LNCaP clone FGC (cell line): ENCODE measurements around the gene ZNF280B.

Source experiments
- DNase-seq: peaks from one replicate; pipeline ENCODE4 v3.0.0-alpha.2; 2011; ENCODE audit warnings: low read depth
- H3K4me3 ChIP-seq: 2 replicates; pipeline ENCODE4 v1.5.1; 2011; ENCODE audit warnings: mild to moderate bottlenecking, low read depth, low read length, control low read depth
- CTCF ChIP-seq: IDR thresholded peaks from 2 replicates; pipeline ENCODE4 v1.5.1; 2012; ENCODE audit warnings: mild to moderate bottlenecking; ENCODE audit not compliant: control insufficient read depth, insufficient read depth; ENCODE audit errors: extremely low read depth

ZNF280B gene

GRCh38 chr22:22528780-22529179, 20.2 kb upstream of the ZNF280B start:
- no peak for DNase-seq
- no peak overlapping the region for H3K4me3 ChIP-seq
- TF ChIP-seq CTCF: no peak

GRCh38 chr22:22527312-22527711, 18.8 kb upstream of the ZNF280B start:
- no peak for TF ChIP-seq CTCF
- H3K4me3 ChIP-seq: no peak overlapping the region
- no peak for DNase-seq

- H3K4me3 ChIP-seq: no peak overlapping the region
- DNase-seq: no peak
- TF ChIP-seq CTCF: no peak
These were observed 17.8 kb upstream of the ZNF280B start for GRCh38 chr22:22526125-22526912.

- no peak for TF ChIP-seq CTCF
These were observed 15.0 kb upstream of the ZNF280B start for GRCh38 chr22:22523494-22523893.

GRCh38 chr22:22521631-22522030, 13.1 kb upstream of the ZNF280B start:
- no peak for DNase-seq
- TF ChIP-seq CTCF: no peak
- no peak overlapping the region for H3K4me3 ChIP-seq

More at GRCh38 chr22:22523494-22523893, 15.0 kb upstream of the ZNF280B start:
- no peak for DNase-seq
- H3K4me3 ChIP-seq: no peak overlapping the region

- no peak overlapping the region for H3K4me3 ChIP-seq
- no peak for TF ChIP-seq CTCF
- DNase-seq: no peak
These were observed 12.4 kb upstream of the ZNF280B start for GRCh38 chr22:22520667-22521602.
